ENCODE measurements around the gene APOBEC3H.
A peak's percentile ranks its signal among the peaks of the same experiment; 100 is the strongest.
"Not testable (repeated sequence)": the region's sequence is repeated elsewhere in the genome, so short reads cannot be mapped to it uniquely, and the experiment has no call there.

APOBEC3H gene

GRCh38 chr22:39097098-39098020 is at the start of gene APOBEC3H:
APOBEC3H (plus strand) TSS chr22:39097244; CDS start chr22:39100279, 3,035 bp downstream.
- no peak for DNase-seq

- DNase-seq, result not testable (repeated sequence)
Measured at GRCh38 chr22:39049486-39049885, 47.6 kb upstream of the APOBEC3H start.

- DNase-seq, result not testable (repeated sequence)
Measured at GRCh38 chr22:39051844-39052495, 45.1 kb upstream of the APOBEC3H start.

- no peak for DNase-seq
Measured at GRCh38 chr22:39055658-39056057, 41.4 kb upstream of the APOBEC3H start.

GRCh38 chr22:39061290-39061689 is 35.8 kb upstream of the APOBEC3H start:
- DNase-seq, result not testable (repeated sequence)

- not testable (repeated sequence) for DNase-seq
Measured at GRCh38 chr22:39061951-39062350, 35.1 kb upstream of the APOBEC3H start.

GRCh38 chr22:39063904-39064303 is 33.1 kb upstream of the APOBEC3H start:
- DNase-seq, result not testable (repeated sequence)

GRCh38 chr22:39066442-39067276 is 30.4 kb upstream of the APOBEC3H start:
- DNase-seq, result not testable (repeated sequence)

- DNase-seq, result no peak
Measured at GRCh38 chr22:39068033-39068785, 28.8 kb upstream of the APOBEC3H start.

GRCh38 chr22:39070186-39070585 is 26.9 kb upstream of the APOBEC3H start:
- no peak for DNase-seq

- not testable (repeated sequence) for DNase-seq
Measured at GRCh38 chr22:39072581-39072981, 24.5 kb upstream of the APOBEC3H start.

GRCh38 chr22:39073981-39074380 is 23.1 kb upstream of the APOBEC3H start:
- no peak for DNase-seq

GRCh38 chr22:39076155-39077025 is 20.7 kb upstream of the APOBEC3H start:
- DNase-seq, result not testable (repeated sequence)

- peak; percentile 50 for DNase-seq
Measured at GRCh38 chr22:39077026-39077840, 19.8 kb upstream of the APOBEC3H start, which contains the start of gene APOBEC3G. APOBEC3G (plus strand) TSS chr22:39077275; CDS start chr22:39077362, 87 bp downstream.

GRCh38 chr22:39077912-39078311 is 19.1 kb upstream of the APOBEC3H start:
- not testable (repeated sequence) for DNase-seq

- no peak for DNase-seq
Measured at GRCh38 chr22:39078329-39078728, 18.7 kb upstream of the APOBEC3H start.

- not testable (repeated sequence) for DNase-seq
Measured at GRCh38 chr22:39079054-39079637, 17.9 kb upstream of the APOBEC3H start.

- DNase-seq, result no peak
Measured at GRCh38 chr22:39080052-39080762, 16.8 kb upstream of the APOBEC3H start.

- DNase-seq, result no peak
Measured at GRCh38 chr22:39081016-39081415, 16.0 kb upstream of the APOBEC3H start.

Data from activated effector memory CD4-positive, alpha-beta T cell treated with Interleukin-2 at 50 U/mL for 16 hours (primary cell).